ENCODE data around the gene EDN1.

EDN1 gene

DNA sequence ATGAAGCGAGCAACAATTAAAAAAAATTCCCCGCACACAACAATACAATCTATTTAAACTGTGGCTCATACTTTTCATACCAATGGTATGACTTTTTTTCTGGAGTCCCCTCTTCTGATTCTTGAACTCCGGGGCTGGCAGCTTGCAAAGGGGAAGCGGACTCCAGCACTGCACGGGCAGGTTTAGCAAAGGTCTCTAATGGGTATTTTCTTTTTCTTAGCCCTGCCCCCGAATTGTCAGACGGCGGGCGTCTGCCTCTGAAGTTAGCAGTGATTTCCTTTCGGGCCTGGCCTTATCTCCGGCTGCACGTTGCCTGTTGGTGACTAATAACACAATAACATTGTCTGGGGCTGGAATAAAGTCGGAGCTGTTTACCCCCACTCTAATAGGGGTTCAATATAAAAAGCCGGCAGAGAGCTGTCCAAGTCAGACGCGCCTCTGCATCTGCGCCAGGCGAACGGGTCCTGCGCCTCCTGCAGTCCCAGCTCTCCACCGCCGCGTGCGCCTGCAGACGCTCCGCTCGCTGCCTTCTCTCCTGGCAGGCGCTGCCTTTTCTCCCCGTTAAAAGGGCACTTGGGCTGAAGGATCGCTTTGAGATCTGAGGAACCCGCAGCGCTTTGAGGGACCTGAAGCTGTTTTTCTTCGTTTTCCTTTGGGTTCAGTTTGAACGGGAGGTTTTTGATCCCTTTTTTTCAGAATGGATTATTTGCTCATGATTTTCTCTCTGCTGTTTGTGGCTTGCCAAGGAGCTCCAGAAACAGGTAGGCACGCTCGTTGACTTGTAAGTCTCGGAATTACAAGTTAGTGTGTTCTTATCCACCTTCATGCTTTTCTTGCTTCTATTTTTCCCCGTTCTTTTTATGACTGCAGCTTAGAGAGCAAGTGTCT, at the start of gene EDN1:
EDN1 (plus strand) TSS at position 429 of the 888 bp plus-strand sequence; CDS start at position 698, 269 bp downstream.
- DNase-seq, result peak; percentile 99

DNA sequence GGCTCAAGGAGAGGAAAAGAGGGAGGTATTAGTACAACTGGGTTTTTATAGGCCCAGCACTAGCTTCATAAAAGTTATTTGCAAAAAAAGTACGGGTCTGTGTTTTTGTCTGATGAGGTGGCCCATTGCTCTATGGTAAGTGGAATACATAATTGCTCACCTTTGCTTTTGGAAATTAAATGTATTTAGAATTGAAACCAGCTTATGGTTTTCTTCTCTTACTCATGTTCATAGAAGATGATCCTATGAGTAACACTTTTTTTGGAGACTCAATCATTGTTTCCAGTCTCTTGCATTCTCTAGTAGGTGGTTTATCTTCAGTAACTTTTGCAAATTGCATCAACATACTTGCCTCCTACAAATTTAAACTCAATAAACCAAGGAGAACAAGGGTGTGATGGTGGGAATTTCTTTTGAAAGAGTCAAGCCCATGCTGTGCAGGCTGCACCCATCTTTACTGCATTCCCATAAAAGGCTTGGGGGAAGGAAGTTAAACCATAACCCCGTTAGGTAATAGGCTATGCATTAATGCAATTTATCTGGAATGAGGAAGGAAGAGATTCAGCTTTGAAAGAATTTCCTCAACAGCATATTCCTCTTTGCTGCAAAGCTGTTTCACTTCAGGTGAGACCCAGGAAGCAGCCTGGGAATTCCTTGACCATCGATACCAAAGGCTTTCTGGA, 48.5 kb upstream of the EDN1 start:
- no peak for DNase-seq

DNA sequence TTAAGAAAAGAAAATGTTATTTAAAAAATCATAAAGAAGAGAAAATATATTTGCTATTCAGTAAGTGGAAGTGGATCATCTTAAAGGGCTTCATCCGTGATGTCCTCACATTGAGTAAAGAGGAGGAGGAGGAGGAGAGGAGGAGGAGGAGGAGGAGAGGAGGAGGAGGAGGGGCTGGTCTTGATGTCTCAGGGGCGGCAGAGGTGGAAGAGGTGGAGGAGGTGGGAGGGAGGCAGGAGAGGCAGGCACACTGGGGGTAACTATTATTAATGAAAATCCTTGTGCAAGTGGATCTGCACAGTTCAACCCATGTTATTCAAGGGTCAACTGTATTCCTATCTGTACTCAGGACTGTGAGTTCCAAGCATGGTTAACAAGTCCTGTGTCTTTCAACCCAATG, 47.0 kb upstream of the EDN1 start:
- DNase-seq, result no peak

DNA sequence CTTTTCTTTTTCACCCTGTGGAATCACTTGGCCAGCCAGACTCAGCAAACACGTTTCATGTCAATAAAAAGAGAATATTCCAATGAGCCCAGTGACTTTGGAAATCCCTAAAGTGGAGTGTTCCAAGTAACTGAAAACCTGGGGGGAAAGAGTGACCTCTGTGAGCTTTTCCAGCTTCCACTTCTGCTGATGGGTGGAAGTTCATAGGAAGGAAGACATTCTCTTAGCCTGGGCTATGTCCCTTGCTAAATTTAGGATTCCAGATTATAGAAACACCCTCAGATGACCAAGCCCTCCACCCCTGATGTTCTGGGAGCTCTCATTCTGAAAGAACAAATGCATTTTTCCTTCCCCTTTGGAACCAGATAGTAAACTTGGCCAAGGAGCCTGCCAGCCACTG, 44.8 kb upstream of the EDN1 start:
- no peak for DNase-seq

DNA sequence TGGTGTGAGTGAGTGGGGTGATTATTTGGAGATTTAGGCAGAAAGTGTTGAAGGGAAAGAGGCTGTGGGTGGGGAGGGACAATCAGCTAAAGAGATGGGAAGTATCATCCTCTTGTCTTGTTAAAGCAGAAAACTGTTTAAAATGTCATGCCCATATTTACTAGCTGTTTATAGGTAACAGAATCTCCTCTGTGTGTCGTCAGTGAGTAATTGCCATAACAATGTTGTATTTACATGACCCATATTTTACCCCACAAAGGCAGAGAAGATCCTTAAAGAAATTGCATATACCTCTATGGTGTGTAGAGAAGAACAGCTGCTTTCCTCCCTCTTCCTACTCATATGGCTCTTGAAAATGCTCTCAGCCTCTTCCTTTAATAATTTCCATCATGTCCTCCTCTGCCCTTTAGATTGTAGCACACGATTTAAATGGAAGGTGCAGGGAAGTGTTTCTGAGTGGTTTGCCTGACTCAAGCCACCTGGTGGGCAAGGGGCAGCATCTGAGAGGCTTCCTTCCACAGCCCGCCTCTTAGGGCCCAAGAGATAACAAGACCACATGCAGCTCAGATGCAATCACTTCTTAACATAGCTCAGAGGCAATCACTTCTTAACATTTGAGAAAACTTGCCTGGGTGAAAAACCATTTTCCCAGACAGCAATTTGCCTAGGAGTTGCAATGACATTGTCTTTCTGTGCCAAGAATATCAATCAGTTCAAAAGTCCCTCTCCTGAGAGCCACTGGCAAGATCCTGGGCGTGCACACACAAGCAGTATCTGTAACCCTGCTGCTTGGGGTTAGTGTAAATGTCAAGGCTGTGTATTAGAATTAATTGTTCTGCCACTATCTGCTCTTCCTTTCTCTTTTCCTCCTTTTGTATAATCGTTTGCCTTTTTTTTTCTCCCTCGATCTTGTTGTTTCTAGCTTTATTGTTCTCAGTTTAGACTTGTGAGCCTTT, 44.1 kb upstream of the EDN1 start:
- no peak for DNase-seq

DNA sequence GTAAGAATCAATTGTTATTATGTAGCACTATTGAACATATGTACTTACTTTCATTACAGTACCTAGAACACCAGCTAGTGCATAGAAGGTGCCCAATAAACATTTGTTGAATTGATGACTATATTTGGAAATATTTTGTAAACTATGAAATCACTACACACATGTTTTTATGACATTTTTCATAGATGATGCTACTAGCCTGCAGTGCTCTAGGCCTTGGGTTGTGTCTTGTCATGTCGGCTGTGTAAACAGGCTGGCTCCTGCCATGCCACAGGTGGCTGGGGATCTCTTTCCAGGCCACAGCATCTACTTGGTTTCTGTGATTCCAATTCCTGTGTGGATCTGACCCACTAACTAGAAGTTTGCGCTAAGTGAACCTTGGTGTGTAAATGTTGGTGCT, 43.3 kb upstream of the EDN1 start:
- no peak for DNase-seq

DNA sequence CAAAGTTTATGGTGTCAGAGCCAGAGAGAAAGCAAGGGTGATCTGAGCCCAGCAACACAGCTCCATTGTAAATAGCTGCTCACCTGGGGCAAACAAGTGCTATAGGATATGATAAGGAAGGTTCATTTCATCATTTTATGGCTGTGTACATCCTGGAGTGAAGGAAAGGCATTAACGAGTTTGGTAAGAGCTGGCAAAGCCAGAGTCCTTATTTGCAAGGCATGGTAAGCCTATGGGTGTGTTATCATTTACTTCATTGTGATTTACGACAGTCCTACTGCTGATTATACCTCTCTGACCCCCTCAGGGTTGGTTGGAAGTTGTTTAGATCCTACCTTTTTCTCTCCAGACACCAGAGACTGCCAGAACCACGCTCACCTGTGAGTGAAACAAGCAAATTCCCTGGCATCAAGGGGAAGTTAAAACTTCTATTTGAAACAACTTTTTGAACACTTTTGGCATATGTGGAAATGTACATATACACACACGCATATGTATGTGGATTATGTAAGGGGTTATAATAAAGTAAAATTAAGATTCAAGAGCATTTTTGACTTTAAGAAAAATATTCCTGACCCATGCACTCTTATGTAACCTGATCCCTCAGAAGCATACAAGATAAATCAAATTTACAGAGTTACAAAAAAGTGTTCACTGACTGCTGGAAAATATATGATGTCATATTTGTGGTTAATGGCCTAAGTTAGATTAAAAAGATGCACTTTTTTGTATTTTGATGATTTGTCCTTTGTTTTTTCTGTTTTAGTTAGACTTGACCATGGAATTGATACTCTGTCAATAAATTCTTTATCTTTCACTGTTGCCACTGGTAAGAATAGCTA, 40.4 kb upstream of the EDN1 start:
- no peak for DNase-seq

DNA sequence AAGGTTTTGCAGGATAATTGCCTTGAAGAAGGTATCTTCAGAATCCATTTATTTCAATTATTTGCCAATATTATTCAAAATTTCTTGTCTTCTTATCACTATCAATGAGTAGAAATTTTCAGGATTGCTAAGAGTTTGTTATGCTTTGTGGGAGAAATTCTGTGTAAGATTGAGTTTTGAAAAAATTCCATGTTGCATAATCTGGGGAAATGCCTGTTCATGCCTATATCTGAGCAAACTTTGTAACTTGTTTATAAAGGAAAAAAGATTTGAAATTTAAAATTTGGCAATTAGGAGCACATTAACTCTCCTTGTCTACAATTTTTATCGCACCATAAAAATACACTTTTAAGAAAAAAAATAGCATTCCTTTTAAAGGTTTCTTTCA, 39.8 kb upstream of the EDN1 start:
- DNase-seq, result no peak

DNA sequence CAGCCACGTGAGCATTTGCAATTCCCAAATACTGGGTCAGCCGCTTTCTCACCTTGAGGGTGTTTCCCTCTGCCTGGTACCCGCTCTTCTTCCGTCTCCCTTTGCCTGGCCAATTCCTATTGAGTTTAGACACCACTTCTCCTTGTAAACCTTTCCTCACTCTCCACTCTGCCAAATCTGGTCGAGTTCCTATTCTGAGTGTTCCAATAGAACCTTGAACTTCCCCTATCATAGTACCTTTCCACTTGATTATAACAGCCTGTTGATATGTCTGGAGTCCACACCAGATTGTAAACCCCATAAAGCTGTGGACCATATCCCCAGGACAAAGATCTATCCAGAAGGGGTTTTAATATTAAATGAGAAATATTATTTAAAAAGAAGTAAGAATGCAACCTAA, 36.0 kb upstream of the EDN1 start:
- no peak for DNase-seq

DNA sequence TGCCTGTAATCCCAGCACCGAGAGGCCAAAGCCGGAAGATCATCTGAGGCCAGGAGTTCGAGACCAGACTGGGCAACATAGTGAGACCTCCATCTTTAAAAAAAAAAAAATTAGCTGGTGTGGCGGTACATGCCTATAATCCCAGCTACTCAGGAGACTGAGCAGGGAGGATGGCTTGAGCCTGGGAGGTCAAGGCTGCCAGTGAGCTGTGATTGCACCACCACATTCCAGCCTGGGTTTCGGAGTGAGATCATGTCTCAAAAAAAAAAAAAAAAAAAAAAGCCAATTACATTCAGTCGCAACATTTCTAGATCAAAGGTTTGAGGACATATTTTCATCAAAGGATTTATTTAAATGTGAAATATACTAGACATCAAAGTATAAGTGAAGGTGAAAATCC, 32.0 kb upstream of the EDN1 start:
- no peak for DNase-seq

DNA sequence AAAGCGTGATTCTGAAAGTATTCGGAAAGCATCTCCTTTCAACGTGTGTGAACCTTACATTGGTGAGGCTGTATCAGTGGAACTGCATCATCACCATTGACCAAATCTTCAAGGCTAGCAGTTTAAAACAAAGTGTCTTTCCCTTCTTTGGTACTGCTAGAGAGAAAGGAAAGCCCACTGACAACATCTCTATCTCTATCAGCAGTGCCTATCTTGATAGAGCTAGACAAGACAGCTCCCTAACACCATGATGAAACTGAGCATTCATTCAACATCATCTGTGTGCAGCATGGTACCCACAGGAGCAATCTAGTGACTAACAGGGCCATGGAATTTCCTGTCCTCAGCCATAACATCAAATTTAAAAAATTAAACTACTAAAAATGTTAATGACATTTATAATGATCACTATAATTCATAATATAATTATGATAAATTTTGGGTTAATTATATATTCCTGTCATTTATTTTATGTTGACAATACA, 31.5 kb upstream of the EDN1 start:
- DNase-seq, result no peak

DNA sequence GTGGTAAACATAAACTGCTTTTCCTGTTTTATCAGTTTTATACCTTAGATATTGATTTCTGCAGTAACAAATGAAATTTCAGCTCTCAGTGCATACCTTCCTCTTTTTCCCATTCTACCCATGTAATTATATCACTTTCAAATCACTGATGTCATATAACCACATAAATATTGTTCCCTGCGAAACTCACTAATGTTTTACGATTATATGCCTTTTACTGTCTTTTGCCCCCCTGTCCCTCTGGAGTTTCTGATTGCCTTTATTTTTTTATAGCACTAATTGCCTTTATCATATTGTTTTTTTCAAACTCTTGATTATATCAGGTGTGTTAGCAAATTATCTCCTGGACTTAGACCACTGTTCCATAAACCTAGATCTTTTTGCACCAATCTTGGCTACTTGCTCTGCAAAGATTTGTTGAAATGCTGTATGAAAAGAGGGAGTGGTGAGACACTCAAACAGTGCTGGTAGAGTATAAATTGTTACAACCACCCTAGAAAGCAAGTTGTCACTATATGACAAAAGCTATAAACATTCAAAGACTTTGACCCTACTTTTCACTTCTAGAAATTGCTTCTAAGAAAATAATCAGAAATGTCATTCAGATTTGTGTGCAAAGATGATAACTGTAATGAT, 29.6 kb upstream of the EDN1 start:
- no peak for DNase-seq

DNA sequence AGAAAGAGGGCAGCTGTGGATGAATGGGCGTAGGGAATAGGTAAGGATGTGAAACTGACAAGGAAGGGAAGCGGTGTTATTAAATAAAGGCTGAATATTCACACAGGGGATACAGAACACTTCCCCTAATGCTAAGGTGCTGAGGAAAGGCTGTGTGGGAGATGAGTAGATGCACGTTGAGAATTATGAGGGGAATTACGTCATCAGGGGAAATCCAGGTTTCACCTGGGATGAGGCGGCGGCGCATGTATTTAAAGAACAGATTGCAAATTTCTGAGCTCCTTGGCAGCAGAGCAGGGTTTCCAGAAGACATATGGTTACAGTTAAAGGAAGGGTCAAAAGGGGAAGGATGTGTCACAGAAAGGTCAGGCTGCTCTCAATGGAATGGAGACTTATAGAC, 28.7 kb upstream of the EDN1 start:
- DNase-seq, result no peak

DNA sequence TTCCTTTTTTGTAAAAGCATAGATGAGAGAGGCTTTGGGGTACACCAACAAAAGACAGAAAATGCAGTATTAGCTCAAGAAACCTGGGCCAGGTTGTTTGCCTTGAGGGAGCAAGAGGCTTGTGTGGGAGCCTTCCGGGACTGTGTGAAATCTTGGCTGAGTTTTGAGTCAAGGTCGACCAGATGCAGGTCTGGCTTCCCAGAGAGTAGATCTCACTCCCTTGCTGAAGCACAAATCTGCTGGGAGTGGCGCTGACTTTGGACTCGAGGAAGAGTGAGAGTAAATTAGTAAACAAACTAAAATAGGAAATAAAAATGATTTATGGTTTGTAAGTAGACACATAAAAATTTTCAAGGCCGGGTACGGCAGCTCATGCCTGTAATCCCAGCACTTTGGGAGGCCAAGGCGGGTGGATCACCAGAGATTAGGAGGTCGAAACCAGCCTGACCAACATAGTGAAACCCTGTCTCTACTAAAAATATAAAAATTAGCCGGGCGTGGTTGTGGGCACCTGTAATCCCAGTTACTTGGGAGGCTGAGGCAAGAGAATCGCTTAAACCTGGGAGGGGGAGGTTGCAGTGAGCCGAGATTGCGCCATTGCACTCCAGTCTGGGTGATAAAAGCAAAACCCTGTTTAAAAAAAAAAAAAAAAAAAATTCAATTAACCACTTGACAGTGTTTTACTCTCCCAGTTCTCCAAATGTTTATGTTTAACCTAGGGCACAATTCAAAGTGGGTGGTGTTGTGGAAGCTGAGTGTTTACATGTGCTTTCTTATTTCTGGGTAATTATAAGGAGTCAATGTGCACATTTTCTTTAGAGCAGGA, 27.7 kb upstream of the EDN1 start:
- no peak for DNase-seq

DNA sequence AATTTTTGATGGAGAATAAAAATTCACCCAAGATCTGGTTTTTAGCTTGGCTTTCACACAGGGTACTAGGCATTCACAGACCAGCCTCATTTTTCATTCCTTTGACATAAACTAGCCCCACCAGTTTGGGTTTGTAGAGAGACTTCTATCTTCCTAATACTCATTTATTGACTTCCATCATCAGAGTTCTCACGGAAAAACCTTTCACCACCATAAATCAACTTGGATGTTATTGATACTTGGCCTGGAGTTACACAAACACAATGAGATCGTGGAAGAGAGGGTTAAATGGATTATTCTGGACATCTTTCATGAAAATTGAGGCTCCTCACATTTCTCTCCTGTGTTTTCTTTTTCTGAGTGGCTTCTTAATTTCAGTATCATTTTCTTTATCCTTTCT, 26.8 kb upstream of the EDN1 start:
- no peak for DNase-seq

DNA sequence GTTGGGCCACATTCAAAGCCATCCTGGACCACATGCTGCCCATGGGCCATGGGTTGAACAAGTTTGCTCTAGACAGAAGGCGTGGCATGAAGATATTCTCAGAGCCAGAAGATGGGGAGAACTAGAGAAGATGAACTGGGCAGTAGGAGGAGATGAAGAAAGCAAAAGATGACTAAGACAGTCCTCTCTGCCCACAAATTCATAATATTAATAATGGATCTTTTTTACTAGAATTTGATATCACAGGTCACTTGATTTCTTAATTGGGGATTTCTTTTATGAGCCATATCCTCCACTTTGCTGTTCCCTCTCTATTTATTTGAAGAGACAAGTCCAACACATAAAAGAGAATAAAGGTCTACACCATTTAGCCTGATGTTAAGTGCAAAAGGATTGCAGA, 25.5 kb upstream of the EDN1 start:
- no peak for DNase-seq

DNA sequence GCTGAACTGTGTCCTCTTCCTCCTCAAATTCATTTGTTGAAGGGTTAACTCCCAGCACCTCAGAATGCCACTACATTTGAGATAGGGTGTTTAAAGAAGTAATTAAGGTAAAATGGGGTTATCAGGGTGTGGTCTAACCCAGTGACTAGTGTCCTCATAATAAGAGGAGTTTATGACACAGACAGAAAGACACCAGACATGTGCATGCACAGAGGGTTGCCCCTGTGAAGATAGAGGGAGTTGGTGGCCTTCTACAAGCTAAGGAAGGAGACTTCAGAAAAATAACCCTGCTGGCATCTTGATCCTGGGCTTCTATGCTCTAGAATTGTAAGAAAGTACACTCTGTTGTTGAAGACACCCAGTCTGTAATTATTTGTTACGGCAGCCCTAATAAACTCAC, 24.9 kb upstream of the EDN1 start:
- DNase-seq, result no peak

DNA sequence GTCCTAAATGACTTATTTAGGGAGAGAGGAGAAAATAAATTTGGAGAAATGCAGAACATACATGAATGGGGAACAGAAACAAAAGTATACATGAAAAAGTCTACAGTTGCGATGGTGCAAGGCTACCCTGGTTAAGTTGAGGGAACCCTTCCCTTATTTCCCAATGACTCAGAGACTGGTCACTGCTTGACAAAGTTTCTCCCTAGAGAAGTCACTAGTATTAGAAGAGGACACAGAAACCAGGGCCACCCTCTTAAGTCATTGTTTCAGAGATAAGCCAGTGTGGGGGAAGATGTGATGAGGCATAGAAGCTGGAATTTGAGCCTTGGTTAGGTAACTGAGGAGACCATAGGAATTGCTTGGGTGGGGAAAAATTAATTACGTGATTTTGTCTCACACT, 24.4 kb upstream of the EDN1 start:
- no peak for DNase-seq

DNA sequence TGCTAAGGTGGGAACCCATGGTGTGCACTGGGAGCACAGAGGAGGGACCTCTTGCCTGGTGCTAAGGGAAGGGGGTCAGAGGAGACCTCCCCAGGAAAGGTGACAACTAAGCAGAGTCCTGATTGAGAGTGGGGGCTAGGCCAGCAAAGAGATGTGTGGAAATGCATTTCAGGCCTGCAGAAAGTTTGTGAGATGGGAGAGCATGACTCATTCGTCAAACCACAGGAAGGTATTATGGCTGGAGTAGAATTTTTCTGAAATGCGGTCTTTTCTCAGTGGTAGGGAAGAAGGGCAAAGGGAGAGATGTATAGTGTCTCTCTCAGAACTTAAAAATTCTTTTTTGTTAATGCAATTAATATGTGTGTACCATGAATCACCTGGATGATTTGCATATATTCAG, 23.6 kb upstream of the EDN1 start:
- DNase-seq, result no peak

DNA sequence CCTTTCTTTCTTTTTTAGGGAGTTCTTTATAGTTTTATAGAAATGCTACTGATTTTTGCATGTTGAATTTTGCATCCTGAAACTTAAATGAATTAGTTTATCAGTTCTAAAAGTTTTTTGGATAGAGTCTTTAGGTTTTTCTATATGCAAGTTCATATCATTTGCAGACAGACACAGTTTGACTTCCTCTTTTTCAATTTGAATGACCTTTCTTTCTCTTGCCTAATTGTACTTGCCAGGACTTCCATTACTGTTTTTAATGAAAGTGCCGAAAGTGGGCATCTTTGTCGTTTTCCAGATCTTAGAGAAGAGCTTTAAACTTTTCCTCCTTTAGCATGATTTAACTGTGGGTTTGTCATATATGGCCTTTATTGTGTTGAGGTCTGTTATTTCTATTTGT, 21.1 kb upstream of the EDN1 start:
- DNase-seq, result no peak
